ENCODE results near the gene XYLT1. TPM values are rescaled to one million over a fixed set of nuclear protein-coding genes. Genes with fewer than 3 reads are reported as not detected.
A peak's percentile ranks its signal among the peaks of the same experiment; 100 is the strongest.

The XYLT1 gene
- total and polyA plus RNA-seq, 10 of the 15 experiments (the other 5 are each of a cell fraction or from before 2014, with no cell fraction given), result 0.88 to 14.8 (median 5.8) TPM

DNA sequence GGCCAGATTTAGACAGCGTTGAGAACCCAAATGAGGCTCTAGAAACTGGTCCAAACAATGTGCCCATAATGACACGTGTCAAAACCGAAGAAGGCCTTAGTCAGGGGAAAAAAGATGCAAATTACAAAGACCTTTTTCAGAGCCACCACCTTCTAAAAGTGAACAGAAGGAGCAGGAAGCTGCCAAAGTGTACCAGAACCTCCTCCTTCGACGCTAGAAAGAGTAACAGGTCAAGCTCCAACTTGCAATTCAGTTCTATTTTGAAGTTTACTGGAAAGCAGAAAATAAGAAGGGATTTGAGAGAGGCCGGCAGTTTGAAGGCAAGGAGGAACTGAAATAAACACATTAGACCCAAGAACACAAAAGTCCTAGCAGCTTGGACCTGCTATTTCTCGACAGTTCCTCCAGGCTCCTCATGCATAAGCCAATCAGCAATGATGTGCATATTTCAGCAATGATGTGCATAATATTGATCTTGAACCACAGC lies 61.8 kb downstream of the XYLT1 start:
- H3K9ac ChIP-seq (ENCODE audit: control insufficient read depth, insufficient read depth, low read length), result peak overlapping the region; percentile 12; the same call in 1 of the 2 replicates
- ATAC-seq, result peak; percentile 68
- no peak; the same call in 1 of the 2 replicates for TF ChIP-seq NFYB (IDR thresholded peaks at IDR 0.05; ENCODE audit: insufficient read depth, low read depth, low read length)
- TF ChIP-seq POLR2AphosphoS5 (IDR thresholded peaks at IDR 0.05; ENCODE audit: low read length), result peak; percentile 74
- TF ChIP-seq RAD51 (IDR thresholded peaks at IDR 0.05), result peak; percentile 67
- TF ChIP-seq MEF2A (IDR thresholded peaks at IDR 0.05; ENCODE audit: insufficient read depth, low read depth, low read length), result peak; percentile 40; the same call in 1 of the 2 replicates
- 0 out of 2 replicates have a peak, but pooled peaks have one; percentile 14 for TF ChIP-seq ATF2 (IDR thresholded peaks at IDR 0.05; ENCODE audit: low read length)
- peak; percentile 28 for TF ChIP-seq MEF2B (IDR thresholded peaks at IDR 0.05; ENCODE audit: partially characterized antibody, poor library complexity, severe bottlenecking)
- no peak for TF ChIP-seq CBFB (IDR thresholded peaks at IDR 0.05; ENCODE audit: low read depth)
- TF ChIP-seq BHLHE40 (IDR thresholded peaks at IDR 0.05; ENCODE audit: borderline replicate concordance in 1 of 2, low read depth in 2 of 2, low read length in 1 of 2), result peak in 1 of 2 experiments; percentile 75; a peak in 2 of 4 replicates
- TF ChIP-seq NBN (IDR thresholded peaks at IDR 0.05), result no peak
- TF ChIP-seq CREM (IDR thresholded peaks at IDR 0.05; ENCODE audit: low read depth), result peak; percentile 16; the same call in 1 of the 2 replicates
- peak; percentile 24; the same call in 1 of the 2 replicates for TF ChIP-seq NFIC (IDR thresholded peaks at IDR 0.05; ENCODE audit: low read depth, low read length)
- peak; percentile 59 to 60; a peak in 2 of 4 replicates for TF ChIP-seq IKZF2 (IDR thresholded peaks at IDR 0.05)
- TF ChIP-seq BCL3 (IDR thresholded peaks at IDR 0.05; ENCODE audit: borderline replicate concordance, insufficient read depth, low read depth, low read length, poor library complexity, severe bottlenecking), result peak; percentile 54
- TF ChIP-seq BCLAF1 (IDR thresholded peaks at IDR 0.05), result no peak
- TF ChIP-seq MTA2 (IDR thresholded peaks at IDR 0.05; ENCODE audit: low read depth), result peak; percentile 52
- peak; percentile 67; the same call in 1 of the 2 replicates for TF ChIP-seq RELB (IDR thresholded peaks at IDR 0.05; ENCODE audit: low read depth)

More for the DNA sequence above, 61.8 kb downstream of the XYLT1 start:
- H3K4me2 ChIP-seq (ENCODE audit: control insufficient read depth, insufficient read depth), result peak overlapping the region; percentile 71
- ChIA-PET RAD21 (ENCODE audit: unreplicated experiment) (interaction anchor here (0.9 to 1.8 kb wide), 9 partner anchors 32 to 130 kb away, joined by 3 to 8 read pairs (median 4); no protein-coding TSS in a partner anchor), SMC1A (ENCODE audit: uncharacterized antibody, unreplicated experiment) (interaction anchor here (1.1 to 2.3 kb wide), 8 partner anchors 8 to 63 kb away, joined by 3 to 12 read pairs (median 6); no protein-coding TSS in a partner anchor), POLR2A (interaction anchor here (0.9 kb wide), 3 partner anchors 9 to 63 kb away, joined by 3 to 5 read pairs (median 3); no protein-coding TSS in a partner anchor), CTCF (interaction anchor here (1.0 to 3.0 kb wide), 3 partner anchors 59 to 63 kb away, joined by 3 to 20 read pairs (median 3); no protein-coding TSS in a partner anchor)
- peak overlapping the region; percentile 64 for H2AFZ ChIP-seq (ENCODE audit: control insufficient read depth, low read depth, low read length)
- H3K36me3 ChIP-seq (ENCODE audit: control insufficient read depth in 2 of 2, insufficient read depth in 2 of 2, low read length in 1 of 2), result no peaks in the 10 kb centered on the region
- peak overlapping the region; percentile 77 for H3K27ac ChIP-seq (ENCODE audit: control insufficient read depth, insufficient read depth)
- in situ Hi-C loops (cut with MboI), result no loop called here
- no TSS peak for BruUV-seq (replicated peaks)
- no peaks in the 10 kb centered on the region for H4K20me1 ChIP-seq (ENCODE audit: control insufficient read depth, insufficient read depth)
- 0% methylated on average over 7 of the region's 7 CpGs for WGBS (ENCODE audit: insufficient coverage, insufficient replicate concordance, low lambda C conversion rate, missing lambda C conversion rate)
- H3K4me3 ChIP-seq, result 0 out of 2 replicates have a peak overlapping the region, but pooled peaks have one; percentile 37
- DNase-seq (ENCODE audit: low read depth, low spot score) (peak; percentile 72), FAIRE-seq (peak; percentile 52)
- H3K79me2 ChIP-seq (ENCODE audit: control insufficient read depth, insufficient read depth, low read length), result no peaks in the 10 kb centered on the region
- intact Hi-C loops (cut with micrococcal nuclease; ENCODE audit: unreplicated experiment), result loop anchor here (10.0 kb wide), 1 partner anchor 126 kb away; no protein-coding TSS in a partner anchor
- H3K9me3 ChIP-seq (replicated peaks; ENCODE audit: control insufficient read depth, insufficient read depth, low read length), result no peaks in the 10 kb centered on the region; the same call in 1 of the 3 replicates
- no peaks in the 10 kb centered on the region for H3K27me3 ChIP-seq (replicated peaks in 1 of 2; ENCODE audit: control insufficient read depth in 2 of 2, insufficient read depth in 2 of 2, low read length in 1 of 2)
- H3K4me1 ChIP-seq (ENCODE audit: control insufficient read depth, insufficient read depth, low read length), result peaks cover 47% of the 10 kb centered on the region

Measured in GM12878 (cell line).